Spleen (tissue), 10 donors: Measurements from ENCODE around the gene C8A. TPM values are rescaled to one million over a fixed set of nuclear protein-coding genes. Genes with fewer than 3 reads are reported as not detected.

Source experiments
- polyA plus RNA-seq, 3 donors: library from polyadenylated mRNA; stranded (reverse); fragments of 200-250 nt; gene quantifications; one replicate each; pipeline ENCODE4 v1.2.1, GENCODE V29; 2013
- total RNA-seq, 7 donors: library from RNA; depleted of rRNA in 3 of 7; stranded (reverse); fragments of >200 nt in 3 of 7; fragmentation: NEBNext Ultra II Directional in 4 of 7; extraction: Animal tissue kit (Norgen Biotek cat#: 25700) in 4 of 7; gene quantifications; one replicate each; pipeline versions ENCODE4 v1.1.0 to v1.2.1, GENCODE V29; 2016 to 2021
- donor health status: healthy with polysubstance abuse.
- donor health status: DM: no; HTN: no; CAD: no; lungs with moderate emphysema.
- donor health status: DM: no; HTN: no; CAD: no.
- donor health status: Bipolar disorder and iron deficiency.
- donor health status: healthy.
- donor health status: DM: no; HTN: no; CAD: no.
- donor health status: DM: yes; HTN: yes; CAD: no.

C8A gene
- total and polyA plus RNA-seq, 10 donors, result 0.03 TPM; not detected in 9

Other genes with a start within 250 kb of the C8A start
- gene PRKAA2, start 209.5 kb upstream of the C8A start, total RNA-seq, result 1 to 10 TPM; 1.9 to 6.0 (median 3.6) TPM
- 1 to 10 TPM in 1 of 3 donors, under 1 TPM in 2; 0.24 to 1.3 (median 0.37) TPM for gene PRKAA2, start 209.5 kb upstream of the C8A start, polyA plus RNA-seq
- gene FYB2, start 35.4 kb upstream of the C8A start, total RNA-seq, result not detected
- gene FYB2, start 35.4 kb upstream of the C8A start, polyA plus RNA-seq, result not detected
- not detected for gene C8B, start 111.2 kb downstream of the C8A start, total RNA-seq
- gene C8B, start 111.2 kb downstream of the C8A start, polyA plus RNA-seq, result not detected